ENCODE data around the gene KIF13A.
"Not testable (repeated sequence)": the region's sequence is repeated elsewhere in the genome, so short reads cannot be mapped to it uniquely, and the experiment has no call there.

The KIF13A gene

DNA sequence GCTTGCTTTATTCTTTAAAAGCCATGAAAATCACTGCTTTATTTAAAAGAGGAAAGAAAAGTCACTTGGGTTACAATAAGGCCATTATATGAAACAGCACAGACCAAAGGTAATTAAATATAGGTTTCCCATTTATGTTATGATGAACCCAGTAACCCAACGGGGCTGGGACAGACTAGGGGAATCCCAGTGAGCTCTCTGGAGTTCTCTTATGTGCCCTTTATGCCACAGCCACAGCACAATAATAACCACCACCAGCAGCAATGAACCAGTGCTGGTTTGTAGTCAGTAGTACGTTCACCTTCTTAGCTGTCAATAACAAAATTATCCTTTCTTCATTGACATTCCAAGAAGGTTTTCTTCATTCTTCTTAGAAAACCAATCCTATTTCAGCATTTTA is 87.4 kb downstream of the KIF13A start:
- no peak overlapping the region for H3K27ac Mint-ChIP-seq
- peaks cover 0 to 13% of the 10 kb centered on the region in 2 donors for H3K4me1 Mint-ChIP-seq
- no peak overlapping the region for H3K4me3 Mint-ChIP-seq
- peaks cover 21 to 22% of the 10 kb centered on the region in 2 donors for H3K9me3 Mint-ChIP-seq
- H3K27me3 Mint-ChIP-seq, result no peaks in the 10 kb centered on the region
- ATAC-seq (replicated peaks) (peak; percentile 58 to 65), DNase-seq (no peak)
- peaks cover 21 to 28% of the 10 kb centered on the region in 2 donors for H3K36me3 Mint-ChIP-seq

DNA sequence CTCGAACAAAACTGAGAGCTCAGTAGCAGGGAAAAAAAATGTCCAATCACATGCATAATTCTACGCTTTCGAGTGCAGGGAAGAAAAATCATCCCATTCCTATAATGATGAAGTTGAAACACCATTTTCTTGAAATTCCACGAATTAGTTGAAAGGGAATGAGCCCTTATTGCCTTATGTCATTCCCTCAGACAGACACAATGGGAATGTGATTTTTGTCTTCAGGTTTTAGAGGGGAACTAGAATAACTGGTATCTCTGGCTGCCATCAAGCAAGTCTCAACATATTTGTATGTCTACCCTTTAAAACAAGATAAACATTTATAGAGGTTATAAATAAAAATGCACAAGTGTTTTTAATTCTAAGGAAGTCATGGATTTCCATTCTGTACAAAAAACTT is 87.9 kb downstream of the KIF13A start:
- H3K4me3 Mint-ChIP-seq, result no peak overlapping the region
- ATAC-seq (replicated peaks) (no peak), DNase-seq (no peak)
- peaks cover 0 to 13% of the 10 kb centered on the region in 2 donors for H3K4me1 Mint-ChIP-seq
- no peaks in the 10 kb centered on the region for H3K27me3 Mint-ChIP-seq
- H3K36me3 Mint-ChIP-seq, result peaks cover 21 to 28% of the 10 kb centered on the region in 2 donors
- no peak overlapping the region for H3K27ac Mint-ChIP-seq
- peaks cover 21 to 22% of the 10 kb centered on the region in 2 donors for H3K9me3 Mint-ChIP-seq

DNA sequence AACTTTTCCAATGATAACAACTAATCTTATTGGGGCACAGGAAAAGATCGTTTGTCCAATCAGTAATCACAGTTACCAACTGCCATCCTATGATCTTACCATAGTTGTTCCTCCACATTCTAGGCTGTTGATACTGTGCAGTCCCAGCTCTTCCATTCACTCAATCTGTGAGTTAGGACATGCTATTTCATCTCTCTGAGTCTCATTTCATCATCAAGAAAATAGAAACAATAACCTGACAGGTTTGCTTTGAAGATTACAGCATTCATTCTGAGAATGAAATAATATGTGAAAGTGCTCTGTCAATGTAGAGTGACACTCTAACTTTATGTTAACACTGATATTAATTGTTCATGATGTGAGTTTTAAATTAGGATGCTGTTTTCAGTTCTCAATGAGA is 89.8 kb downstream of the KIF13A start:
- H3K4me3 Mint-ChIP-seq, result no peak overlapping the region
- H3K27ac Mint-ChIP-seq, result no peak overlapping the region
- DNase-seq, result no peak
- peaks cover 21 to 28% of the 10 kb centered on the region in 2 donors for H3K36me3 Mint-ChIP-seq
- H3K27me3 Mint-ChIP-seq, result no peaks in the 10 kb centered on the region
- H3K4me1 Mint-ChIP-seq, result peaks cover 0 to 13% of the 10 kb centered on the region in 2 donors
- H3K9me3 Mint-ChIP-seq, result peaks cover 21% of the 10 kb centered on the region in 2 donors
- no peak for ATAC-seq (replicated peaks)

GRCh38 chr6:17894905-17895304 is 92.5 kb downstream of the KIF13A start:
- no peak for ATAC-seq (replicated peaks)
- Mint-ChIP-seq H3K27ac (no peak overlapping the region), H3K9me3 (peaks cover 21 to 24% of the 10 kb centered on the region in 2 donors), H3K4me1 (peaks cover 0 to under 1% of the 10 kb centered on the region in 2 donors), H3K36me3 (peaks cover 24 to 34% of the 10 kb centered on the region in 2 donors), H3K27me3 (no peaks in the 10 kb centered on the region), H3K4me3 (no peak overlapping the region)
- no peak for DNase-seq

GRCh38 chr6:17894191-17894590 is 93.2 kb downstream of the KIF13A start:
- DNase-seq, result no peak
- H3K27me3 Mint-ChIP-seq, result no peaks in the 10 kb centered on the region
- H3K36me3 Mint-ChIP-seq, result peaks cover 24 to 34% of the 10 kb centered on the region in 2 donors
- H3K9me3 Mint-ChIP-seq, result peaks cover 21 to 24% of the 10 kb centered on the region in 2 donors
- no peaks in the 10 kb centered on the region for H3K4me1 Mint-ChIP-seq
- no peak overlapping the region for H3K4me3 Mint-ChIP-seq
- no peak overlapping the region for H3K27ac Mint-ChIP-seq
- ATAC-seq (replicated peaks), result no peak

GRCh38 chr6:17892097-17892686 is 95.2 kb downstream of the KIF13A start:
- DNase-seq (no peak), ATAC-seq (replicated peaks) (no peak)
- peaks cover 17 to 18% of the 10 kb centered on the region in 2 donors for H3K9me3 Mint-ChIP-seq
- no peak overlapping the region for H3K27ac Mint-ChIP-seq
- H3K4me1 Mint-ChIP-seq, result peaks cover 0 to 2% of the 10 kb centered on the region in 2 donors
- no peak overlapping the region for H3K4me3 Mint-ChIP-seq
- H3K36me3 Mint-ChIP-seq, result peaks cover 16 to 25% of the 10 kb centered on the region in 2 donors
- no peaks in the 10 kb centered on the region for H3K27me3 Mint-ChIP-seq

GRCh38 chr6:17890309-17890708 is 97.1 kb downstream of the KIF13A start:
- no peak for DNase-seq
- H3K4me1 Mint-ChIP-seq, result peaks cover 11 to 12% of the 10 kb centered on the region in 2 donors
- ATAC-seq (replicated peaks), result no peak
- no peak overlapping the region for H3K27ac Mint-ChIP-seq
- H3K27me3 Mint-ChIP-seq, result no peaks in the 10 kb centered on the region
- H3K9me3 Mint-ChIP-seq, result peaks cover 3 to 9% of the 10 kb centered on the region in 2 donors
- H3K36me3 Mint-ChIP-seq, result peaks cover 8 to 9% of the 10 kb centered on the region in 2 donors
- H3K4me3 Mint-ChIP-seq, result no peak overlapping the region

- DNase-seq; H3K36me3 Mint-ChIP-seq; H3K27ac Mint-ChIP-seq; H3K4me3 Mint-ChIP-seq; H3K9me3 Mint-ChIP-seq; H3K27me3 Mint-ChIP-seq; ATAC-seq (replicated peaks): not testable (repeated sequence)
- peaks cover 13 to 17% of the 10 kb centered on the region in 2 donors for H3K4me1 Mint-ChIP-seq
These were observed 97.7 kb downstream of the KIF13A start for GRCh38 chr6:17889777-17890176.

DNA sequence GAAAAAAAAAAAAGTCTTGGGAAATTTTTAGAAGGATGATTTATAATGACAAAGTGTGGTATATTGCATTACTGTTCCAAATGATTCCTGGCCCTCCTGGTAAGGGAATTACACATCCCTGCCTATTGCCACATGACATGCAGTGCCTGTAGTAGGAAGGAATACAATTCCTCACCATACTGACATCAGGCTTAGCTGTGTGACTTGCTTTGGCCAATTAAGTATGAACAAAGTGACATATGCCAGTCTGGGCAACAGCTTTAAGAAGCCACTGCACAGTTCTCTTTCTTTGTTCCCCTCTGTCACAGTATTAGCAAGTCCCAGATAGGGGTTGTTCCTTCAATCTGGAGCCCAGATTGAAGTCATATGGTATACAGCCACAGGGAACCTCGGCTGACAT is 100.5 kb downstream of the KIF13A start:
- Mint-ChIP-seq H3K27me3 (no peaks in the 10 kb centered on the region), H3K9me3 (peaks cover 0 to 2% of the 10 kb centered on the region in 2 donors), H3K27ac (no peak overlapping the region), H3K4me1 (peaks cover 24 to 39% of the 10 kb centered on the region in 2 donors), H3K36me3 (peaks cover 1 to 2% of the 10 kb centered on the region in 2 donors), H3K4me3 (no peak overlapping the region)
- no peak for DNase-seq
- no peak for ATAC-seq (replicated peaks)

- H3K9me3 Mint-ChIP-seq, result no peaks in the 10 kb centered on the region
- no peak overlapping the region for H3K27ac Mint-ChIP-seq
- peaks cover 24 to 39% of the 10 kb centered on the region in 2 donors for H3K4me1 Mint-ChIP-seq
- H3K4me3 Mint-ChIP-seq, result peak overlapping the region in 1 of 2 donors; percentile 37
- ATAC-seq (replicated peaks), result no peak
- H3K27me3 Mint-ChIP-seq, result no peaks in the 10 kb centered on the region
- no peak for DNase-seq
- H3K36me3 Mint-ChIP-seq, result no peaks in the 10 kb centered on the region
These were observed 101.4 kb downstream of the KIF13A start for GRCh38 chr6:17885889-17886576.

GRCh38 chr6:17884498-17885478 is 102.6 kb downstream of the KIF13A start:
- H3K9me3 Mint-ChIP-seq, result no peaks in the 10 kb centered on the region
- peak; percentile 42 for DNase-seq
- H3K27ac Mint-ChIP-seq, result peak overlapping the region; percentile 85
- H3K36me3 Mint-ChIP-seq, result no peaks in the 10 kb centered on the region
- H3K4me3 Mint-ChIP-seq, result peak overlapping the region; percentile 63 to 69
- peaks cover 24 to 39% of the 10 kb centered on the region in 2 donors for H3K4me1 Mint-ChIP-seq
- H3K27me3 Mint-ChIP-seq, result no peaks in the 10 kb centered on the region
- peak; percentile 88 to 92 for ATAC-seq (replicated peaks)

- H3K4me1 Mint-ChIP-seq, result peaks cover 24 to 39% of the 10 kb centered on the region in 2 donors
- DNase-seq, result no peak
- peak overlapping the region; percentile 48 to 52 for H3K4me3 Mint-ChIP-seq
- H3K36me3 Mint-ChIP-seq, result no peaks in the 10 kb centered on the region
- ATAC-seq (replicated peaks), result peak in 1 of 2 donors; percentile 1
- no peaks in the 10 kb centered on the region for H3K27me3 Mint-ChIP-seq
- no peak overlapping the region for H3K27ac Mint-ChIP-seq
- H3K9me3 Mint-ChIP-seq, result no peaks in the 10 kb centered on the region
These were observed 103.6 kb downstream of the KIF13A start for GRCh38 chr6:17883665-17884497.

DNA sequence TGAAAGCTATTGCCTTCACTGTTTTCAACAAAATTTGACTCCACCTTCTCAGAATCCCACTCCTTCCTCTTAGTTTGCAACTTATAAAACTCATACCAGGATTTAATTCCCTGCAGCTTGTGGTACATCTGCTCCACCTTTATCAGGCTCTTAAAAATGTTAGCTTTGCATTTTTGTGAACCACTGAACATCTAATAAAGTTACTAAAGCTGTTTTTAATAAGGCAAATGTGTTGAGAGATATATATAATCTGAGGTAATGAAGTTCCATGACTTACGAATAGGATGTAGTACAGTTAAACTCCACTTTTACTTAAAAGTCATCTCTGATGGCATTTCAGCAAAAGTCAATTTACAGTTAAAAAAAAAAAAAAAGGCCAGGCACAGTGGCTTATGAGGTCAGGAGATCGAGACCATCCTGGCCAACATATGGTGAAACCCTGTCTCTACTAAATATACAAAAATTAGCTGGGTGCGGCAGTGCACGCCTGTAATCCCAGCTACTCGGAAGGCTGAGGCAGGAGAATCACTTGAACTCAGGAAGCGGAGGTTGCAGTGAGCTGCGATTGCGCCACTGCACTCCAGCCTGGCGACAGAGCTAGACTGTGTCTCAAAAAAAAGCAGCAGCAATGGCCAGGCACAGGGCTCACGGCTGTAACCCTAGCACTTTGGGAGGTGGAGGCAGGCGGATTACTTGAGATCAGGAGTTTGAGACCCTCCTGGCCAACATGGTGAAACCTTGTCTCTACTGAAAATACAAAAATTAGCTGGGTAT is 106.2 kb downstream of the KIF13A start:
- Mint-ChIP-seq H3K4me1 (peaks cover 20 to 38% of the 10 kb centered on the region in 2 donors), H3K36me3 (peaks cover 0 to 3% of the 10 kb centered on the region in 2 donors), H3K9me3 (no peaks in the 10 kb centered on the region), H3K27ac (peak overlapping the region; percentile 42), H3K27me3 (no peaks in the 10 kb centered on the region), H3K4me3 (no peak overlapping the region)
- no peak for ATAC-seq (replicated peaks)
- no peak for DNase-seq
